Measurements from ENCODE around the gene HNRNPF.
"Not testable (repeated sequence)": the region's sequence is repeated elsewhere in the genome, so short reads cannot be mapped to it uniquely, and the experiment has no call there.

The HNRNPF gene

GRCh38 chr10:43350686-43351085 is 58.3 kb downstream of the HNRNPF start:
- no peak for TF ChIP-seq GATA1 (IDR thresholded peaks at IDR 0.05; ENCODE audit: low read depth, low read length)
- TF ChIP-seq POLR2A (IDR thresholded peaks at IDR 0.05; ENCODE audit: low read length), result no peak
- no peak for DNase-seq

GRCh38 chr10:43350156-43350555 is 58.8 kb downstream of the HNRNPF start:
- DNase-seq, result no peak
- no peak for TF ChIP-seq POLR2A (IDR thresholded peaks at IDR 0.05; ENCODE audit: low read length)
- TF ChIP-seq GATA1 (IDR thresholded peaks at IDR 0.05; ENCODE audit: low read depth, low read length), result no peak

GRCh38 chr10:43348511-43349312 is 60.3 kb downstream of the HNRNPF start:
- TF ChIP-seq GATA1 (IDR thresholded peaks at IDR 0.05; ENCODE audit: low read depth, low read length) (no peak), POLR2A (IDR thresholded peaks at IDR 0.05; ENCODE audit: low read length) (no peak)

GRCh38 chr10:43347997-43348396 is 61.0 kb downstream of the HNRNPF start:
- TF ChIP-seq POLR2A (IDR thresholded peaks at IDR 0.05; ENCODE audit: low read length) (no peak), GATA1 (IDR thresholded peaks at IDR 0.05; ENCODE audit: low read depth, low read length) (no peak)
- DNase-seq, result no peak

More at GRCh38 chr10:43348511-43349312, 60.3 kb downstream of the HNRNPF start:
- peak; percentile 81 to 88 for DNase-seq

GRCh38 chr10:43344051-43344450 is 64.9 kb downstream of the HNRNPF start:
- DNase-seq, result no peak
- TF ChIP-seq POLR2A (IDR thresholded peaks at IDR 0.05; ENCODE audit: low read length), result no peak
- TF ChIP-seq GATA1 (IDR thresholded peaks at IDR 0.05; ENCODE audit: low read depth, low read length), result no peak

GRCh38 chr10:43343126-43343525 is 65.9 kb downstream of the HNRNPF start:
- DNase-seq, result no peak
- no peak for TF ChIP-seq GATA1 (IDR thresholded peaks at IDR 0.05; ENCODE audit: low read depth, low read length)
- TF ChIP-seq POLR2A (IDR thresholded peaks at IDR 0.05; ENCODE audit: low read length), result no peak

- no peak for DNase-seq
Observed at GRCh38 chr10:43342279-43343125, 66.5 kb downstream of the HNRNPF start.

GRCh38 chr10:43341450-43341849 is 67.5 kb downstream of the HNRNPF start:
- DNase-seq, result no peak
- TF ChIP-seq GATA1 (IDR thresholded peaks at IDR 0.05; ENCODE audit: low read depth, low read length), result no peak
- TF ChIP-seq POLR2A (IDR thresholded peaks at IDR 0.05; ENCODE audit: low read length), result no peak

More at GRCh38 chr10:43342279-43343125, 66.5 kb downstream of the HNRNPF start:
- TF ChIP-seq GATA1 (IDR thresholded peaks at IDR 0.05; ENCODE audit: low read depth, low read length) (no peak), POLR2A (IDR thresholded peaks at IDR 0.05; ENCODE audit: low read length) (no peak)

- TF ChIP-seq POLR2A (IDR thresholded peaks at IDR 0.05; ENCODE audit: low read length) (no peak), GATA1 (IDR thresholded peaks at IDR 0.05; ENCODE audit: low read depth, low read length) (no peak)
- no peak for DNase-seq
Observed at GRCh38 chr10:43340619-43341018, 68.4 kb downstream of the HNRNPF start.

- no peak for DNase-seq
- TF ChIP-seq GATA1 (IDR thresholded peaks at IDR 0.05; ENCODE audit: low read depth, low read length) (no peak), POLR2A (IDR thresholded peaks at IDR 0.05; ENCODE audit: low read length) (no peak)
Observed at GRCh38 chr10:43340101-43340500, 68.9 kb downstream of the HNRNPF start.

GRCh38 chr10:43339136-43339535 is 69.8 kb downstream of the HNRNPF start:
- DNase-seq, result no peak
- TF ChIP-seq GATA1 (IDR thresholded peaks at IDR 0.05; ENCODE audit: low read depth, low read length), result no peak
- TF ChIP-seq POLR2A (IDR thresholded peaks at IDR 0.05; ENCODE audit: low read length), result no peak

- TF ChIP-seq POLR2A (IDR thresholded peaks at IDR 0.05; ENCODE audit: low read length) (no peak), GATA1 (IDR thresholded peaks at IDR 0.05; ENCODE audit: low read depth, low read length) (no peak)
- DNase-seq, result no peak
Observed at GRCh38 chr10:43338117-43338516, 70.9 kb downstream of the HNRNPF start.

GRCh38 chr10:43337536-43337935 is 71.5 kb downstream of the HNRNPF start:
- DNase-seq, result not testable (repeated sequence)

- no peak for DNase-seq
- TF ChIP-seq GATA1 (IDR thresholded peaks at IDR 0.05; ENCODE audit: low read depth, low read length) (no peak), POLR2A (IDR thresholded peaks at IDR 0.05; ENCODE audit: low read length) (no peak)
Observed at GRCh38 chr10:43336641-43337318, 72.2 kb downstream of the HNRNPF start.
